Sigmoid colon (tissue), 4 donors: ENCODE data around the gene FOXL2NB.

Experiments
- EP300 ChIP-seq, 4 donors: sonication (generic); formaldehyde crosslinking; IDR thresholded peaks; one replicate each; pipeline ENCODE4 v1.6.1; 2017; ENCODE audit warnings: antibody characterized with exemption in 4 of 4
- POLR2A ChIP-seq, 2 donors: fragments of 450-650 bp; IDR thresholded peaks; one replicate each; pipeline ENCODE4 v1.6.1; 2016; ENCODE audit warnings: antibody characterized with exemption in 2 of 2, mild to moderate bottlenecking in 2 of 2, moderate library complexity in 2 of 2
- POLR2AphosphoS5 ChIP-seq, 4 donors: sonication (generic); formaldehyde crosslinking; IDR thresholded peaks; one replicate each; pipeline ENCODE4 v1.6.1; 2017; ENCODE audit warnings: antibody characterized with exemption in 4 of 4
- TF ChIP-seq, protein P1 (sequence below), 4 experiments: fragments of 450-650 bp in 3 of 4; fragments of 200-600 bp in 1 of 4; IDR thresholded peaks; one replicate each; pipeline ENCODE4 v1.5.1; 2016 to 2019; ENCODE audit warnings: antibody characterized with exemption in 4 of 4, mild to moderate bottlenecking in 3 of 4, moderate library complexity in 2 of 4

DNA sequence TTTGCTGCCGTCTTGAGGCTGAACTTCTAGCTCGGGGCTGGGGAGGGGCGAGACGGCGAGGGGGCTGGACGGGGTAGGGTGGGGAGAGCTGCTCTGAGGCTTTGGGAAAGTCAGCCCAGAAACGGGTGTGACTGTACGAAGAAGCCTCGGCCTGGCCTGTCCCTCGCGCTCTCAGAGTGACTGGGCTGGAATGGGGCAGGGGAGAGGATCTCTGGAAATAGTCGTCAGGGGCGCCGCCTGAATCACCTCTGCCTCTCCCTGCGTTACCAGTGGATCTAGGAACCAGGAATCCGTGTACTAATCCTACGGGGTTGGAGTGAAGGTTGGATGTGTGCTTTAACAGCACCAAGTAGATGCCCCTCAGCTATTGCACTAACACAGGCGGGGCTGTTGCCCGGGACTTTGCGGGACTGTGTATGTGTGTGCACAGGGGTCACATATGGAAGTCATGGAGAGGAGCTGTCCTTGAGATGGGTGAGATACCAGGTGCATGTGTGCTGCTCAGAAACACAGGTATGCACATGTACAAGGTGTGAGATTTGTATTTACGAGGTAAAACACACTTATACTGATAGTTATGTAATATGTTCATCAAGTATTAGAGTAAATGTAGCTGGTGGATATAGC is 591 bp downstream of the FOXL2NB start:
- TF ChIP-seq, protein P1, sequence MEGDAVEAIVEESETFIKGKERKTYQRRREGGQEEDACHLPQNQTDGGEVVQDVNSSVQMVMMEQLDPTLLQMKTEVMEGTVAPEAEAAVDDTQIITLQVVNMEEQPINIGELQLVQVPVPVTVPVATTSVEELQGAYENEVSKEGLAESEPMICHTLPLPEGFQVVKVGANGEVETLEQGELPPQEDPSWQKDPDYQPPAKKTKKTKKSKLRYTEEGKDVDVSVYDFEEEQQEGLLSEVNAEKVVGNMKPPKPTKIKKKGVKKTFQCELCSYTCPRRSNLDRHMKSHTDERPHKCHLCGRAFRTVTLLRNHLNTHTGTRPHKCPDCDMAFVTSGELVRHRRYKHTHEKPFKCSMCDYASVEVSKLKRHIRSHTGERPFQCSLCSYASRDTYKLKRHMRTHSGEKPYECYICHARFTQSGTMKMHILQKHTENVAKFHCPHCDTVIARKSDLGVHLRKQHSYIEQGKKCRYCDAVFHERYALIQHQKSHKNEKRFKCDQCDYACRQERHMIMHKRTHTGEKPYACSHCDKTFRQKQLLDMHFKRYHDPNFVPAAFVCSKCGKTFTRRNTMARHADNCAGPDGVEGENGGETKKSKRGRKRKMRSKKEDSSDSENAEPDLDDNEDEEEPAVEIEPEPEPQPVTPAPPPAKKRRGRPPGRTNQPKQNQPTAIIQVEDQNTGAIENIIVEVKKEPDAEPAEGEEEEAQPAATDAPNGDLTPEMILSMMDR (IDR thresholded peaks at IDR 0.05): no peak
- TF ChIP-seq POLR2A (IDR thresholded peaks at IDR 0.05): no peak
- TF ChIP-seq EP300 (IDR thresholded peaks at IDR 0.05): no peak
- no peak for TF ChIP-seq POLR2AphosphoS5 (IDR thresholded peaks at IDR 0.05)
